GM23248 (cell line): Measurements from ENCODE around the gene MAML2.

Experiments
- EZH2 ChIP-seq: fragments of 200-600 bp; sonication (generic); IDR thresholded peaks from 2 replicates; pipeline ENCODE4 v1.6.1; 2018; ENCODE audit warnings: antibody characterized with exemption, mild to moderate bottlenecking; ENCODE audit not compliant: insufficient read depth, poor library complexity, severe bottlenecking
- EZH2phosphoT487 ChIP-seq: fragments of 200-600 bp; sonication (generic); IDR thresholded peaks from 2 replicates; pipeline ENCODE4 v1.6.1; 2018; ENCODE audit warnings: antibody characterized with exemption, moderate library complexity, mild to moderate bottlenecking, low read depth; ENCODE audit not compliant: insufficient read depth

DNA sequence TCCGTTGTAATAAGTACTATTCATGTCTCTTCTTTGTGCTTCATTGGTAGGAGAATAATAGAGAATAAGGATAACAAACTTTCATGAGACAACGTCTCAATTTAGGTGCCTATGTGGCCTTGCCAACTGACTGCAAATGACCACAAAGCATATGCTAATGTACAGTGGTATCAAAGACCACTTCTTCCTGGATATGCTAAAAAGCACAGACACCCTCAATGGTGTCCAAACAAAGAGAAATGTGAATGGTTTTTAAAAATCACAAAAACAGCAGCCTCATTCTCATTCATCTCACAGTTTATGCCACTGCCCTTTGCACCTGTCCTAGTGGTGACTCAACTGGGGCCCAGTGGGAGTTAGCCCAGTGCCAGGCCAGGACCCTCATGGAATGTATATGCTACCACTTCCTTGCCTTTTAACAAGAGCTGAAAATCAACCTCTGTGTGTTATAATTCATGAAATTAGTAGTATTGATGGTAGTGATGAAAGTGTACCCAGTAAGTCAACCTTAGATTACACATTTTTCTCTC is 353.9 kb downstream of the MAML2 start:
- TF ChIP-seq EZH2 (no peak), EZH2phosphoT487 (no peak)
